ACC112 (cell line): ENCODE measurements around the gene PLXDC1.

Experiments
- H2AFZ ChIP-seq: fragments of 200-600 bp; sonication (generic); one replicate; pipeline ENCODE4 v1.6.0; 2017; ENCODE audit warnings: antibody characterized with exemption, low read length; ENCODE audit not compliant: unreplicated experiment
- H3K27ac ChIP-seq: fragments of 200-600 bp; sonication (generic); 2 replicates; pipeline ENCODE4 v1.5.1; 2014; ENCODE audit warnings: low read depth, mild to moderate bottlenecking, antibody characterized with exemption, low read length, moderate library complexity
- H3K27me3 ChIP-seq: fragments of 200-600 bp; sonication (generic); 2 replicates; pipeline ENCODE4 v1.6.1; 2014; ENCODE audit warnings: mild to moderate bottlenecking, antibody characterized with exemption, low read length, moderate library complexity, mixed read lengths; ENCODE audit not compliant: insufficient read depth
- H3K36me3 ChIP-seq: fragments of 200-600 bp; sonication (generic); 2 replicates; pipeline ENCODE4 v1.6.1; 2016; ENCODE audit warnings: mild to moderate bottlenecking, antibody characterized with exemption, low read length, moderate library complexity, mixed read lengths; ENCODE audit not compliant: insufficient read depth
- H3K4me1 ChIP-seq: fragments of 200-600 bp; sonication (generic); one replicate; pipeline ENCODE4 v1.6.1; 2016; ENCODE audit warnings: low read length, mixed read lengths; ENCODE audit not compliant: insufficient read depth, unreplicated experiment, control insufficient read depth
- H3K4me3 ChIP-seq: fragments of 200-600 bp; sonication (generic); 2 replicates; pipeline ENCODE4 v1.5.1; 2014; ENCODE audit warnings: mild to moderate bottlenecking, low read depth, low read length
- H3K79me2 ChIP-seq: fragments of 200-600 bp; sonication (generic); one replicate; pipeline ENCODE4 v1.6.0; 2016; ENCODE audit warnings: low read length; ENCODE audit not compliant: control insufficient read depth, unreplicated experiment, insufficient read depth

PLXDC1 gene

DNA sequence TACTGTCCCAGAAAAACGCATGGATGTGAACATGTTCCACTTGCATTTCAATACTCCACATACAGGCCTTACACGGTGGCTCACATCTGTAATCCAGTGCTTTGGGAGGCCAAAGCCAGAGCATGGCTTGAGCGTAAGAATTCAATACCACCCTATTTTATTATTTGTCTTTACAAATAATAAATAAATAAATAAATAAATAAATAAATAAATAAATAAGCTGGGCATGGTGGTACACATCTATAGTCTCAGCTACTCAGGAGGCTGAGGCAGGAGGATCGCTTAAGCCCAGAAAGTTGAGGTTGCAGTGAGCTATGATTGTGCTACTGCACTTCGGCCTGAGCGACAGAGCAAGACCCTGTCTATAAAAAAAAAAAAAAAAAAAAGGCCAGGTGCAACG, 53.9 kb downstream of the PLXDC1 start:
- Histone ChIP-seq H3K4me1 (no peaks in the 10 kb centered on the region), H3K79me2 (no peaks in the 10 kb centered on the region), H3K27me3 (no peaks in the 10 kb centered on the region; the same call in 1 of the 2 replicates), H3K4me3 (no peak overlapping the region), H3K27ac (no peak overlapping the region), H2AFZ (no peak overlapping the region), H3K36me3 (no peaks in the 10 kb centered on the region)

DNA sequence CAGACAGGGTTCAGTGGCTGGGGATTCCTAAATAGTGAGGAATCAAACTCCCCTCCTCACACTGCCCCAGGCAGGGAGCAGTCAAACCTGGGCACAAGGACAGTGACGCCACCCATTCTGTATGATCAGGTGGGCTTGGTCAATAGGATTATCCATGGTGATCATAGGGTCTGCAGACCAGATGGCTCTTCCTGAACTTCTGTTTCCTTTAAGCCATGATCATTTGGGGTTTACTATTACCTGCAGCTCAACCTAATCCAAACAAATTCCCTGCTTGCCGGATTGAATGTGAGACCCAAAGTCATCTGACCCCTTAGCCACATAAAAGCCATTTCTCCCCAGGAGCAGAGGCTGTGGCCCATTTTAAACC, 54.3 kb downstream of the PLXDC1 start:
- no peaks in the 10 kb centered on the region for H3K36me3 ChIP-seq
- no peak overlapping the region for H3K4me3 ChIP-seq
- no peaks in the 10 kb centered on the region; the same call in 1 of the 2 replicates for H3K27me3 ChIP-seq
- no peaks in the 10 kb centered on the region for H3K79me2 ChIP-seq
- no peak overlapping the region for H2AFZ ChIP-seq
- H3K27ac ChIP-seq, result no peak overlapping the region
- no peaks in the 10 kb centered on the region for H3K4me1 ChIP-seq

GRCh38 chr17:39096508-39097149, 54.8 kb downstream of the PLXDC1 start:
- Histone ChIP-seq H3K4me3 (no peak overlapping the region), H3K79me2 (no peaks in the 10 kb centered on the region), H3K36me3 (no peaks in the 10 kb centered on the region), H2AFZ (no peak overlapping the region), H3K27ac (no peak overlapping the region), H3K27me3 (no peaks in the 10 kb centered on the region; the same call in 1 of the 2 replicates), H3K4me1 (no peaks in the 10 kb centered on the region)

DNA sequence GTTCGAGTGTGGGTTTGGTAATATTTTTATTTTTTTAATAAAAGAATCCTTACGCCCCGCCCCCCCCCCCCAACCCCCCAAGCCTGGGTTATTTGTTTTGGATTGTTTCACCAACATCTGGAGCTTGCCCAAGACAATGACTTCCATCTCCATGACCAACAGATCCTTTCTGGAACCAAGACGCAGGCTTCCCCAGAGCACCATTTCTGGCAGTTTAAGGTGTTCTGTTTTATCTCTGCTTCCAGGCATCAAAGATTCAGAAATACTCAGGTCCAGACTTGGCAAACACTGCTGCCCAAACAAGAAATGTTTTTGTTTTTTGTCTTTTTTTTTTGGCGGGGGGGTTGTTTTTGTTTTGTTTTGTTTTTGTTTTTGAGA, 56.1 kb downstream of the PLXDC1 start:
- Histone ChIP-seq H2AFZ (no peak overlapping the region), H3K4me3 (no peak overlapping the region), H3K27me3 (no peaks in the 10 kb centered on the region; the same call in 1 of the 2 replicates), H3K36me3 (no peaks in the 10 kb centered on the region), H3K4me1 (no peaks in the 10 kb centered on the region), H3K27ac (no peak overlapping the region), H3K79me2 (no peaks in the 10 kb centered on the region)

DNA sequence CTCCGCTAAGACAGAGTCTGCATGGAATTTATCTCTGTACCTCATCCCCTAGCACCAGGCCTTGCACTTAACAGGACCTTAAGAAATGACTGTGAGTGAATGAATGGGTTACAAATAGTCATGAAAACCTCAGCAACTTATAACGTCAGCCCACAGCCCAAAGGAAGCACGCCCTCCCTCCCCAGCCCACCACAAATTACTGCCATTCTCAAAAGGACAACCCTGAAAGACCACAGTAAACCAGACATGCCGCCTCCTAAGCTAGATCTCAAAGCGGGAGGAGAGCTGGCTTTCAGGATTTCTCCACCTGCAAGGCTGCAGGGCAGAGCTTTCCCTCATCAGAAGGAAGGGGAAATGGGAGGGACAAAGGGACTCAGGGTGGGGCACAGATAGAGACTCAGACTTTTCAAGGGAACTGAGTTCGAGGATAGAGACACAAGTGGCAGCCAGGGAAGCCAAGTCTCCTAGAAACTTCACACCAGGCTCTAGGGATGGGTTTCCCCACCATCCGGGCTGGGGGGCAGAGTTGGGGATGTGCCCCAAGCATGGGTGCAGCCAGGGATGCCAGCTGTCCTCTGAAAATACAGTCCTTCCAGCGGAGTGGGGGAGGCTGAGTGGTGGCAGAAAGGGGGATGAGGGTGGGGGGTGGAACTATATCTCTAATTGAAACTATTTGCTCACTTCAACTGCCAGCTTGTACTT, 56.7 kb downstream of the PLXDC1 start:
- H3K79me2 ChIP-seq, result no peaks in the 10 kb centered on the region
- H3K36me3 ChIP-seq, result no peaks in the 10 kb centered on the region
- no peaks in the 10 kb centered on the region; the same call in 1 of the 2 replicates for H3K27me3 ChIP-seq
- no peaks in the 10 kb centered on the region for H3K4me1 ChIP-seq
- H3K27ac ChIP-seq, result no peak overlapping the region
- H2AFZ ChIP-seq, result no peak overlapping the region
- no peak overlapping the region for H3K4me3 ChIP-seq

- Histone ChIP-seq H2AFZ (no peak overlapping the region), H3K4me1 (no peaks in the 10 kb centered on the region), H3K4me3 (no peak overlapping the region), H3K27ac (no peak overlapping the region), H3K27me3 (no peaks in the 10 kb centered on the region), H3K79me2 (no peaks in the 10 kb centered on the region), H3K36me3 (no peaks in the 10 kb centered on the region)
Observed at GRCh38 chr17:39092692-39093230, 58.7 kb downstream of the PLXDC1 start.

DNA sequence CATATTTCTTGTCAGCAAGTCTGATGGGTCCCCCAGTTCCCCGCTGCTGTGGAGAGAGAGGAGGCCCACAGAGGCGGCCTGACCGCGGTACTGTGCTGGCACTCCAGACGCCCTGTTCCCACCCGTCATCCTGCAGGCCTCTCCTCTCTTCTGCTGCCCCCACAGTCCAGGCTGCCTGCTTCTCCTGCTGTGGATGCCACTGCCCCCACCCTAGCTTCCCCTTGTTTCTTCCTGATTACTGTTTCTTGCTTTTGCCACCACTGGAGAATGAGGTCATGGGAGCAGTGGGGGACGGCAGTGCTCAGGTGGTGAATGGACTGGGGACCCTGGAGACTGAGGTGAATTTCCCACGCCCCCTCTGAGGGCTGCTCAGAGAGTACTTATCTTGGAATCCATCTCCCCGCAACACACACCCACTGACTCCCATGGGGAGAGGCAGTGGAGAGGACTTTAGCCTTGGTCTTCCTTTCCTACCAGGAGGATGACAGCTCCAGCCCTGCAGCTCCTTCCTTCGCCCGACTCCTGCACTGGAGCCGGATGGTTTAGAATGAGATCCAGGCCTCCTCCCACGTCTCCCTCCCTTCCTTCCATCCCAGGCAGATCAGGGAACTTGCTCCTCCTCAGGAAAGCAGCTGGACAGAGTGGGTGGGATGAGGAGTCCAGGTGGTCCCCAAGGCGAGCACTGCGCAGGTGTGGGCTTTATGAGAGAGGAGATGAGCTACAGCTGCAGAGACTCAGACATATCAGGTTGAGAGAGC, 60.4 kb downstream of the PLXDC1 start:
- no peaks in the 10 kb centered on the region for H3K36me3 ChIP-seq
- H3K4me1 ChIP-seq, result no peaks in the 10 kb centered on the region
- H3K27ac ChIP-seq, result no peak overlapping the region
- H3K79me2 ChIP-seq, result no peaks in the 10 kb centered on the region
- no peak overlapping the region for H3K4me3 ChIP-seq
- no peak overlapping the region for H2AFZ ChIP-seq
- no peaks in the 10 kb centered on the region for H3K27me3 ChIP-seq

DNA sequence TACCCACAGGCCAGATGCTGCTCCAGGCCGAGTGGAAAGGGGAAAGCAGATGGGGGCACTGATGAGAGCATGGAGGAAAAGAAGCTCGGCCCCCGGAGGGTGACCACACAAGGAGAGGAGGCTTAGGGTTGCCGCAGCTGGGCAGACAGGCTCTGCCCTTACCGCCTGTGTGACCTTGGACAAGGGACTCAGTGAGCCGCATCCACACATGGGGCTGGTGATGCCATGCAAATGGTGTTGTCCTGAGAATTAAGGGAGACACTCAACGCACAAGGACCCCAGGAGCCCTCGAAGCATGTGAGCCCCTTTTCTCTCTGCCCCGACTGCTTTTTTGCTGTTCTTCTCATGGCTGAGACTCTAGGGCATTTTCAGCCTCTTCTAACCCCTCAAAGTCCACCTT, 61.0 kb downstream of the PLXDC1 start:
- Histone ChIP-seq H3K27ac (no peak overlapping the region), H3K27me3 (0 out of 2 replicates have a peak, but pooled peaks cover under 1% of the 10 kb centered on the region), H3K4me3 (no peak overlapping the region)

DNA sequence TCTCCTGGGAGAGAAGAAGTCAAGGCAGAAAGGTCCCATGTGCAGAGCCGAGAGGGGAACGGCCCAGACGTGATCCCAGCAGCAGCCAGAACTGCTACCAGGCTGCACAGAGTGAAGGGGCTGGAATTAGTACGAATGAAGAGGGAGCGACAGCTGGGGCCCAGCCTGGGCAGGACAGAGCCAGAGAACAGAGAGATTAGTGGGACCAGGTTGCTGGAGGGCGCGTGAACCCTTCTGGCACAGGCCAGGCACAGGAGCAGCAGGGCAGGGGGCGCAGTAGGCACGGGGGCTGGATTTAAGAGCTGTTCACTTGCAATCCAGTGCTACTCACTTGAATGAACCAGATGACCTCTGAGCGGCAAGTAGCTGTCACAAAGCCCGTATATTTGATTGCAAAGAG, 66.9 kb downstream of the PLXDC1 start:
- 0 out of 2 replicates have a peak, but pooled peaks cover 3% of the 10 kb centered on the region for H3K27me3 ChIP-seq

More for the DNA sequence above, 61.0 kb downstream of the PLXDC1 start:
- Histone ChIP-seq H3K79me2 (no peaks in the 10 kb centered on the region), H3K4me1 (no peaks in the 10 kb centered on the region), H3K36me3 (no peaks in the 10 kb centered on the region), H2AFZ (no peak overlapping the region)

DNA sequence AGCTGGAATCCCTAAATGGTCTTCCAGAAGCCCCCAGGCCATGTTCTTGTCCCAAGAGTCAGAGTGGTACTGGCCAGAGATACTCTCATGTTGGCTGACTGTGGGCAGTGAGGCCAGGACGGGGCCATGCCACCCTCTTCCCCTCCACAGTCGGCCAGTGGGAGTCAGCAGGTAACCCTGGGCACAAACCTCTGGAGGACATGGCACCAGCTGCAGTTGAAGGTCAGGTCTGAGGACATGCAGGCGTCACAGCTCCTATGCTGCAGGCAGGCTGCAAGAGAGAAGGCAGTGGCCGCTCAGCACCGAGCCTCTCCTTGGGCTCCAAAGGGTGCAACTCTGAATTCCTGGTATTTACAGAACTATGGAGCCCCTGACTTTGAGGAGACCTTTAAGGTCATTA, 68.2 kb downstream of the PLXDC1 start:
- H3K79me2 ChIP-seq, result no peaks in the 10 kb centered on the region
- no peak overlapping the region; the same call in 1 of the 2 replicates for H3K27ac ChIP-seq
- no peak overlapping the region for H2AFZ ChIP-seq
- H3K36me3 ChIP-seq, result no peaks in the 10 kb centered on the region
- H3K27me3 ChIP-seq, result 0 out of 2 replicates have a peak, but pooled peaks cover 3% of the 10 kb centered on the region
- no peak overlapping the region for H3K4me3 ChIP-seq
- H3K4me1 ChIP-seq, result peaks cover 30% of the 10 kb centered on the region

More for the DNA sequence above, 66.9 kb downstream of the PLXDC1 start:
- H3K27ac ChIP-seq, result no peak overlapping the region
- H2AFZ ChIP-seq, result no peak overlapping the region
- peaks cover 30% of the 10 kb centered on the region for H3K4me1 ChIP-seq
- H3K79me2 ChIP-seq, result no peaks in the 10 kb centered on the region
- no peak overlapping the region for H3K4me3 ChIP-seq
- no peaks in the 10 kb centered on the region for H3K36me3 ChIP-seq
